Trophoblast cell (in vitro differentiated cells and primary cell): ENCODE measurements around the gene ZNF678.

Experiments used
- DNase-seq, 2 donors: peaks; one replicate each; pipeline ENCODE4 v3.0.0-alpha.2; 2016
- H2AFZ ChIP-seq: 2 replicates; pipeline ENCODE4 v1.6.1; 2013; ENCODE audit warnings: low read length, moderate library complexity, mild to moderate bottlenecking; ENCODE audit not compliant: insufficient read depth, poor library complexity
- H2AK5ac ChIP-seq: 2 replicates; pipeline ENCODE4 v1.6.1; 2013; ENCODE audit warnings: mild to moderate bottlenecking, low read length
- H2BK120ac ChIP-seq: 2 replicates; pipeline ENCODE4 v1.6.1; 2013; ENCODE audit warnings: low read length, mild to moderate bottlenecking, moderate library complexity; ENCODE audit not compliant: insufficient read depth, poor library complexity
- H2BK12ac ChIP-seq: 2 replicates; pipeline ENCODE4 v1.6.1; 2013; ENCODE audit warnings: mild to moderate bottlenecking, low read length, moderate library complexity
- H2BK5ac ChIP-seq: 2 replicates; pipeline ENCODE4 v1.6.1; 2013; ENCODE audit warnings: low read length, low read depth, moderate library complexity, mild to moderate bottlenecking; ENCODE audit not compliant: poor library complexity
- H3K14ac ChIP-seq: 2 replicates; pipeline ENCODE4 v1.6.1; 2013; ENCODE audit warnings: mild to moderate bottlenecking, low read length
- H3K18ac ChIP-seq: 2 replicates; pipeline ENCODE4 v1.6.1; 2013; ENCODE audit warnings: mild to moderate bottlenecking, low read length
- H3K23ac ChIP-seq: 2 replicates; pipeline ENCODE4 v1.6.1; 2013; ENCODE audit warnings: low read length
- H3K27ac ChIP-seq: 2 replicates; pipeline ENCODE4 v1.5.1; 2013; ENCODE audit warnings: low read depth, mild to moderate bottlenecking, inconsistent platforms, low read length, moderate library complexity
- H3K27me3 ChIP-seq: 2 replicates; pipeline ENCODE4 v1.6.1; 2013; ENCODE audit warnings: inconsistent platforms, mild to moderate bottlenecking, low read length, moderate library complexity; ENCODE audit not compliant: insufficient read depth
- H3K36me3 ChIP-seq, 2 experiments: 1 replicate in 1 of 2; 2 replicates in 1 of 2; pipeline ENCODE4 v1.6.1; 2013; ENCODE audit warnings: low read length in 2 of 2, mild to moderate bottlenecking in 2 of 2, moderate library complexity in 1 of 2; ENCODE audit not compliant: insufficient read depth in 2 of 2, control insufficient read depth in 1 of 2
- H3K4ac ChIP-seq: 2 replicates; pipeline ENCODE4 v1.6.1; 2013; ENCODE audit warnings: low read depth, mild to moderate bottlenecking, low read length, moderate library complexity
- H3K4me1 ChIP-seq, 2 experiments: 1 replicate in 1 of 2; 2 replicates in 1 of 2; pipeline ENCODE4 v1.6.1; 2013; ENCODE audit warnings: low read length in 2 of 2, mild to moderate bottlenecking in 2 of 2, moderate library complexity in 1 of 2; ENCODE audit not compliant: insufficient read depth in 2 of 2, control insufficient read depth in 1 of 2
- H3K4me2 ChIP-seq: 2 replicates; pipeline ENCODE4 v1.6.1; 2013; ENCODE audit warnings: inconsistent platforms, mild to moderate bottlenecking, low read length, moderate library complexity
- H3K4me3 ChIP-seq: 2 replicates; pipeline ENCODE4 v1.5.1; 2013; ENCODE audit warnings: mild to moderate bottlenecking, low read depth, low read length, inconsistent platforms
- H3K79me1 ChIP-seq: one replicate; pipeline ENCODE4 v1.6.1; 2013; ENCODE audit warnings: low read length
- H3K79me2 ChIP-seq: 2 replicates; pipeline ENCODE4 v1.6.1; 2013; ENCODE audit warnings: low read length, mild to moderate bottlenecking; ENCODE audit not compliant: control insufficient read depth, insufficient read depth, poor library complexity
- H3K9ac ChIP-seq: 2 replicates; pipeline ENCODE4 v1.6.1; 2013; ENCODE audit warnings: mild to moderate bottlenecking, low read length
- H3K9me3 ChIP-seq: 2 replicates; pipeline ENCODE4 v1.6.1; 2013; ENCODE audit warnings: low read depth, mild to moderate bottlenecking, control low read depth, inconsistent platforms, low read length; ENCODE audit not compliant: insufficient read depth
- H4K12ac ChIP-seq: 2 replicates; pipeline ENCODE4 v1.6.1; 2013; ENCODE audit warnings: low read depth, mild to moderate bottlenecking, low read length, moderate library complexity
- H4K8ac ChIP-seq: 2 replicates; pipeline ENCODE4 v1.6.1; 2013; ENCODE audit warnings: low read depth, mild to moderate bottlenecking, low read length, moderate library complexity
- H4K91ac ChIP-seq: one replicate; pipeline ENCODE4 v1.6.1; 2013; ENCODE audit warnings: low read depth, mild to moderate bottlenecking, low read length, moderate library complexity
- WGBS: extraction: QIAGEN DNeasy Blood & Tissue Kit; methylation state at CpG from one replicate; pipeline ENCODE4 v1.1.7; 2013; ENCODE audit warnings: missing lambda C conversion rate; ENCODE audit not compliant: insufficient read length, insufficient coverage; ENCODE audit errors: extremely low coverage; 5-methylcytosine and 5-hydroxymethylcytosine counted together

The ZNF678 gene

GRCh38 chr1:227532019-227532619 is 31.2 kb upstream of the ZNF678 start:
- no peak overlapping the region for H4K12ac ChIP-seq
- no peak overlapping the region for H2BK5ac ChIP-seq
- no peak overlapping the region for H3K27ac ChIP-seq
- no peak overlapping the region for H4K91ac ChIP-seq
- peaks cover 0 to 7% of the 10 kb centered on the region in 2 experiments for H3K36me3 ChIP-seq
- H3K18ac ChIP-seq, result no peak overlapping the region
- no peaks in the 10 kb centered on the region for H3K4me1 ChIP-seq
- H3K79me1 ChIP-seq, result no peaks in the 10 kb centered on the region
- H2AK5ac ChIP-seq, result no peak overlapping the region
- H2BK120ac ChIP-seq, result no peak overlapping the region
- no peak overlapping the region for H4K8ac ChIP-seq
- H3K4ac ChIP-seq, result no peak overlapping the region
- DNase-seq, result no peak
- whole genome bisulfite sequencing, result no CpG with 5 or more reads among the region's 3 CpGs
- H3K27me3 ChIP-seq, result no peaks in the 10 kb centered on the region
- H3K79me2 ChIP-seq, result no peaks in the 10 kb centered on the region
- H3K14ac ChIP-seq, result no peak overlapping the region
- H3K23ac ChIP-seq, result no peak overlapping the region
- peaks cover 12% of the 10 kb centered on the region for H3K9me3 ChIP-seq
- H3K9ac ChIP-seq, result no peak overlapping the region
- H3K4me2 ChIP-seq, result no peak overlapping the region
- H3K4me3 ChIP-seq, result no peak overlapping the region
- H2BK12ac ChIP-seq, result no peak overlapping the region
- no peak overlapping the region for H2AFZ ChIP-seq

DNA sequence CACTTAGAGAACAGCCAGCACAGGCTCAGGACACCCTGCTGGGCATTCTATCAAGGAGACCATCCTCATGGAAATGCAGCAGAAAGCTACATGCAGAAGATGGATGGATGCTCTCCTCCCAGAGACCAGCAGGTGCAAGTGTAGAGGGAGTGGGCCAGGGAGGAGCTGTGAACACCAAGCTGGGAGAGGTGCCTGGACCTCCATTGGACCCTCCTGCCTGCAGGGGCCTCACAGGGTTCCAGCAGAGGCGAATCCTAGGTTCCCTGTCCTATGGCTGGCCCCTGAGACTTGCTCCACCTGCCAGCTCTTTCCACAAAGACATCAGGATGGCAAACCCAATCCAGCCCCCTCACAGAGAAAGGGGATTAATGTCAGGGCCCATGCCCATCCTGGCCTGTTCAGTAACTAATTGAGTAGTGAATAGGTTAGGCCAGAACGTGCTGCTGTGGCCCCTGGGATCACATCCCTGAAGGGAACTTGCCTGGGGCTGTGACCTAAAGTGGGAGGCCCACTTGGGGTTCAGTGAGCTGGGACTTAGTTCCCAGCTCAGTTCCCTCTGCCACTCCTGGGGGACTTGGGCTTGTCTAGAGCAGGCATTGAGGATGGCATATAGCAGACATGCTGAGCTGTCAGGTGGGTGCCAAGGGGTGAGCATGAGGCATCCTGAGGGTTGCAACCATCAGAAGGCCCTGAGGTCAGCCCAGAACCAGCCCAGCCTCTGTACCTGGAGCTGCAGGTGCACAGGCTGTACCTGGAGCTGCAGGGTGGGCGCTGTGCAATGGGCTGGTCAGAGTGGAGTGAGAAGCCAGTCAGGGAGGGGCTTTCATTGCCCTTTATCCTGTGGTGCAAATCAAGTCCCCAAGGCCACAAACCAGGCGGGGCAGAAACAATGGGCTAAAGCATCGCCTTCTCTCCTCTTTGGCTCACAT is 22.9 kb upstream of the ZNF678 start:
- no peak for DNase-seq
- Histone ChIP-seq H3K23ac (no peak overlapping the region), H3K9ac (no peak overlapping the region), H3K36me3 (no peaks in the 10 kb centered on the region), H3K79me2 (peaks cover 7% of the 10 kb centered on the region), H3K79me1 (peaks cover 8% of the 10 kb centered on the region), H4K91ac (no peak overlapping the region), H4K12ac (no peak overlapping the region), H2BK12ac (no peak overlapping the region), H3K4me3 (no peak overlapping the region), H2BK120ac (no peak overlapping the region), H2AK5ac (no peak overlapping the region), H3K4ac (no peak overlapping the region), H4K8ac (no peak overlapping the region), H3K4me2 (no peak overlapping the region), H3K4me1 (peaks cover 3 to 9% of the 10 kb centered on the region in 2 experiments), H2BK5ac (no peak overlapping the region), H3K9me3 (peaks cover 2% of the 10 kb centered on the region), H3K14ac (no peak overlapping the region), H3K27ac (no peak overlapping the region), H3K27me3 (no peaks in the 10 kb centered on the region), H2AFZ (no peak overlapping the region), H3K18ac (no peak overlapping the region)
- WGBS, result no CpG with 5 or more reads among the region's 5 CpGs

DNA sequence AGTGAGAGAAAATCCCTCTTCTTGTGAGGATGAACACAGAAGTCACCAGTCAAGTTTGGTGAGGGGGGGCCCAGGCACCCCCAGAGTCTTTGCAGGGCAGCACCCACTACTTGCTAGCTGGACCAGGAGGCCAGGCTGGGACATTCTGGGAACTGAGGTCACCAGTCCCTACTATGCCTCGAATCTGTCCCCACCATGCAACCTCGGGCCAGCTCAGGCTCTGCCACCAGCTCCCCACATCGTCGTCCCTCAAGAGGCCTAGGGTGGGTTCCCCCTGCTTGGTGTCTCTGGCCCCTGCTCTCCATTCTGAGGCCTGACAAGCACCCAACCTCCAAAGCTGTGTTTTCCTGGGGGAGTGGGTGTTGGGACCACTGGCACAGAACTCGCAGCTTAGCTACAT is 22.2 kb upstream of the ZNF678 start:
- Histone ChIP-seq H2BK12ac (no peak overlapping the region), H3K18ac (no peak overlapping the region), H2BK120ac (no peak overlapping the region), H3K9me3 (peaks cover 4% of the 10 kb centered on the region), H3K23ac (no peak overlapping the region), H2BK5ac (no peak overlapping the region), H3K36me3 (no peaks in the 10 kb centered on the region), H3K79me1 (peaks cover 8% of the 10 kb centered on the region), H3K9ac (no peak overlapping the region), H3K14ac (no peak overlapping the region), H3K4me1 (peaks cover 3 to 9% of the 10 kb centered on the region in 2 experiments), H2AK5ac (no peak overlapping the region), H2AFZ (no peak overlapping the region), H3K27ac (no peak overlapping the region), H4K91ac (no peak overlapping the region), H3K79me2 (peaks cover 7% of the 10 kb centered on the region), H3K4me3 (no peak overlapping the region), H3K4ac (no peak overlapping the region), H4K12ac (no peak overlapping the region), H3K4me2 (no peak overlapping the region), H4K8ac (no peak overlapping the region), H3K27me3 (no peaks in the 10 kb centered on the region)
- WGBS, result no CpG with 5 or more reads among the region's 5 CpGs
- DNase-seq, result no peak

- Histone ChIP-seq H3K18ac (peak overlapping the region; percentile 55), H3K36me3 (no peaks in the 10 kb centered on the region), H4K91ac (peak overlapping the region; percentile 67), H2BK5ac (no peak overlapping the region), H3K4me3 (peak overlapping the region; percentile 87), H3K4me1 (peaks cover 3 to 9% of the 10 kb centered on the region in 2 experiments), H3K9ac (peak overlapping the region; percentile 87), H3K14ac (peak overlapping the region; percentile 69), H3K27me3 (no peaks in the 10 kb centered on the region), H4K12ac (peak overlapping the region; percentile 60), H3K27ac (no peak overlapping the region), H2AFZ (peak overlapping the region; percentile 75), H3K4ac (peak overlapping the region; percentile 60), H4K8ac (peak overlapping the region; percentile 89), H3K79me1 (peaks cover 8% of the 10 kb centered on the region), H2AK5ac (peak overlapping the region; percentile 32), H3K9me3 (peaks cover 10% of the 10 kb centered on the region), H2BK120ac (peak overlapping the region; percentile 62), H3K4me2 (peak overlapping the region; percentile 99), H3K23ac (no peak overlapping the region), H2BK12ac (no peak overlapping the region), H3K79me2 (peaks cover 7% of the 10 kb centered on the region)
- WGBS, result no CpG with 5 or more reads among the region's 32 CpGs
- peak in 1 of 2 donors; percentile 19 for DNase-seq
Observed at GRCh38 chr1:227541796-227542152, 21.6 kb upstream of the ZNF678 start.
